ENCODE measurements around the gene HIVEP3. TPM values are rescaled to one million over a fixed set of nuclear protein-coding genes. Genes with fewer than 3 reads are reported as not detected.

The HIVEP3 gene
- total RNA-seq, 2 donors from 2014 or later: 0.13 to 0.99 TPM

DNA sequence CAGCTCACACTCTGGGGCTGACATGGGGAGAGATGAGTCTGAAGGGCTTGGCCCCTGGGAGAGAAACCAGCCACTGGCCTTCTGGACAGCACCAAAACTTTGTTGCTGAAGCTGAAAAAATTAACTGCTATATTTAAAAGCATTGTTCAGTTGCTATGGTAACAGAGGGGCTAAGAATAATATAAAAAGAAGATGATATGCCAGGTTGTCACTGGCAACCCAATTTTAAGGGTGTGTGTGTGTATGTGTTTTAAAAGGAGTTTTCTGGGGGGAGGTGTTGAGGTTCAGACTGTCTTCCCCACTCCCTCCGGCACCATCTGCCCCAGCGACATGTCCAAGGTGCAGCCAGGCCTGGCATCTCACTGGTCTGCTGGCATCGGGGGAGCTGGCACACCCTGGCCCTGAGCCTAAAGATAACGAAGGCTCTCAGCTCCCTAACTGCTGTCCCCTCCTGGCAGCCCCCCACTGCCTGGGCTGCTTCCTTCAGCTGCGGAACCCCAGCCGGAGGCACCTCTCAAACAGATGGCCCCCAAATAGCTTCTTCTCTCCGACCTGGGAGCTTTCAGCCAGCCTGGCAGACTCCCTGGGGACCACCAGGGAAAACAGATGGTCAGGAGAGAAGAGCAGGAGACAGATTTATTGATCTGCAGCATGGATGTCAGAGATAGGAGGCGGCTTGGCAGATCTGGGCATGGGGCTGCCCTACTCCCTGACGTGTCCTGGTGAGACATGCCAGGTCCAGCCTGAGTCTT lies 203.9 kb downstream of the HIVEP3 start:
- no peak overlapping the region for H3K27ac Mint-ChIP-seq
- Histone ChIP-seq H3K4me3 (ENCODE audit: low read length) (no peak overlapping the region), H3K9ac (ENCODE audit: extremely low read depth, low read length, poor library complexity, severe bottlenecking) (no peak overlapping the region), H3K27ac (ENCODE audit: low read depth, low read length) (no peak overlapping the region), H3K36me3 (ENCODE audit: control insufficient read depth, insufficient read depth, low read length) (no peaks in the 10 kb centered on the region), H3K9me3 (ENCODE audit: control insufficient read depth, low read length) (no peaks in the 10 kb centered on the region), H3K4me1 (ENCODE audit: control insufficient read depth, insufficient read depth, low read length) (no peaks in the 10 kb centered on the region), H3K27me3 (ENCODE audit: control insufficient read depth, insufficient read depth, low read length, poor library complexity, severe bottlenecking) (no peaks in the 10 kb centered on the region)
- no peak for TF ChIP-seq CTCF (conservative IDR thresholded peaks at IDR 0.05)
- no peaks in the 10 kb centered on the region for H3K27me3 Mint-ChIP-seq (ENCODE audit: insufficient read depth)
- peaks cover 7% of the 10 kb centered on the region for H3K4me1 Mint-ChIP-seq
- WGBS, 2 experiments (ENCODE audit: insufficient coverage in 1 of 2, insufficient read length in 1 of 2): 86 to 92% methylated on average over 2 to 9 of the region's 9 CpGs
- no peaks in the 10 kb centered on the region for H3K9me3 Mint-ChIP-seq
- no peak overlapping the region for H3K4me3 Mint-ChIP-seq
- no peak for DNase-seq
- H3K36me3 Mint-ChIP-seq (ENCODE audit: low read depth): no peaks in the 10 kb centered on the region

- Histone ChIP-seq H3K4me1 (ENCODE audit: control insufficient read depth, insufficient read depth, low read length) (no peaks in the 10 kb centered on the region), H3K9ac (ENCODE audit: extremely low read depth, low read length, poor library complexity, severe bottlenecking) (no peak overlapping the region), H3K27me3 (ENCODE audit: control insufficient read depth, insufficient read depth, low read length, poor library complexity, severe bottlenecking) (no peaks in the 10 kb centered on the region), H3K4me3 (ENCODE audit: low read length) (no peak overlapping the region), H3K36me3 (ENCODE audit: control insufficient read depth, insufficient read depth, low read length) (no peaks in the 10 kb centered on the region), H3K27ac (ENCODE audit: low read depth, low read length) (peak overlapping the region; percentile 67), H3K9me3 (ENCODE audit: control insufficient read depth, low read length) (no peaks in the 10 kb centered on the region)
- no peak overlapping the region for H3K27ac Mint-ChIP-seq
- H3K36me3 Mint-ChIP-seq (ENCODE audit: low read depth): no peaks in the 10 kb centered on the region
- DNase-seq: no peak
- peaks cover 7% of the 10 kb centered on the region for H3K4me1 Mint-ChIP-seq
- H3K27me3 Mint-ChIP-seq (ENCODE audit: insufficient read depth): no peaks in the 10 kb centered on the region
- 61 to 71% methylated on average over 3 to 6 of the region's 6 CpGs for WGBS, 2 experiments (ENCODE audit: insufficient coverage in 1 of 2, insufficient read length in 1 of 2)
- H3K4me3 Mint-ChIP-seq: no peak overlapping the region
- no peak for TF ChIP-seq CTCF (conservative IDR thresholded peaks at IDR 0.05)
- no peaks in the 10 kb centered on the region for H3K9me3 Mint-ChIP-seq
Measured at GRCh38 chr1:41713557-41714327, 205.0 kb downstream of the HIVEP3 start.

DNA sequence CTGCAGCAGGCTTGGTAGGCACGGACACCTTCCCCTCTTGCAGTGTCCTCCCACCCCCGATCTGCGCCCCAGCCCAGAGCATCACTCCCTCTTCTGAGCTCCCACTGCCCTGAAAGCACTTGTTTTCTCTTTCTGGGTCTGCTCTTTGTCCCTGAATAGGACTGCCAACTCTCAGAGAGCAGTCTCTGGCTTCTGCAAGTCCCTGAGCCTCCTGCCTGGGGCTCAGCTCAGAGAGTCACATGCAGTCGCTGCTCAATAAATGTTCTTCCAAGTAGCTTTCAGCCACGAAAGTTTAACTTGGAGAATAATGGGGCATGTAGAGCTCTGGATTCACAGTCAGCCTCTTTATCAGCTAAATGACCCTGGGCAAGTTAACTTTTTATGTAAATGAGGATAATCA lies 205.6 kb downstream of the HIVEP3 start:
- peak overlapping the region; percentile 16 for H3K27ac ChIP-seq (ENCODE audit: low read depth, low read length)
- no peaks in the 10 kb centered on the region for H3K36me3 ChIP-seq (ENCODE audit: control insufficient read depth, insufficient read depth, low read length)
- Mint-ChIP-seq H3K36me3 (ENCODE audit: low read depth) (no peaks in the 10 kb centered on the region), H3K27me3 (ENCODE audit: insufficient read depth) (peaks cover 3% of the 10 kb centered on the region), H3K27ac (no peak overlapping the region), H3K4me1 (peaks cover 7% of the 10 kb centered on the region), H3K9me3 (no peaks in the 10 kb centered on the region), H3K4me3 (no peak overlapping the region)
- H3K9ac ChIP-seq (ENCODE audit: extremely low read depth, low read length, poor library complexity, severe bottlenecking): no peak overlapping the region
- no peak for DNase-seq
- H3K27me3 ChIP-seq (ENCODE audit: control insufficient read depth, insufficient read depth, low read length, poor library complexity, severe bottlenecking): no peaks in the 10 kb centered on the region
- H3K4me1 ChIP-seq (ENCODE audit: control insufficient read depth, insufficient read depth, low read length): no peaks in the 10 kb centered on the region
- no peaks in the 10 kb centered on the region for H3K9me3 ChIP-seq (ENCODE audit: control insufficient read depth, low read length)
- TF ChIP-seq CTCF (conservative IDR thresholded peaks at IDR 0.05): no peak
- no peak overlapping the region for H3K4me3 ChIP-seq (ENCODE audit: low read length)
- WGBS, 2 experiments (ENCODE audit: insufficient coverage in 1 of 2, insufficient read length in 1 of 2): 87 to 91% methylated on average over 4 to 5 of the region's 5 CpGs
